Left forelimb (tissue), 1 donor: ENCODE measurements around the gene CEPT1.

ENCODE experiments used
- DNase-seq: peaks from one replicate; pipeline ENCODE4 v3.0.0-alpha.2; 2018; ENCODE audit warnings: low spot score

Gene CEPT1

DNA sequence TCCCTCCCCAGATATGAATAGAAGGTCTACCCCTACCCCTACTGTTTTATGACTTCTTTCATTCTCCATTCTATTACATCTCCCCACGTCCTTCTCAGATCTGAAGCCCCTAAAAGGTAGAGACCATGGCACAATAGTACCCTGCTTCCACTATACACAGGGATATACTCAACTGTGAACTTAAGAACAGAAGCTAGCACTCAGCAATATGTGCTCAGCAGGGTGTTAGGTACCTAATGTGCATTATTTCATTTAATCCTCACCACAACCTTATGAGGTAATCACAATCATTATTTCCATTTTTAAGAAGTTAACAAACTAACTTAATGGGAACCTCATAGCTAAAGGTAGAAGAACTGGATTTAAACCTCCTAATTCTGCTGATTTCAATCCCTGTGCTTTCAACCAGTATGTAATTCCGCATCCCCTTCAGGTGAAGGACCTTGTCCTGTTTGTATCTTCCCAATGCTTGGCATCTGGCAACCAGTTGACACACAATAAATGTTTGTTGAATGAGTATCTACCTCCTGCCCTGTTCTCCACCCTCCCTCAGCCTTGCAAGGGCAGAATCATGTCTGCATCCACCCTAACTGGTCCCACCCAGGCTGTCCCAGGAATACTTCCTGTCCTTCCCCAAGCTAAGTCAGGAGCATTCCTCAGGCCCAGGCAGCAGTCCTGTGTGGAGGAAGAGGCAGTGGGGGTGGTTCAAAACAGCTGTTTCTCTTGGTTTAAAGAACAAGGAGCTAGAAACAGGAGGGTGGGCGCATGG is 53.9 kb downstream of the CEPT1 start:
- DNase-seq = no peak

DNA sequence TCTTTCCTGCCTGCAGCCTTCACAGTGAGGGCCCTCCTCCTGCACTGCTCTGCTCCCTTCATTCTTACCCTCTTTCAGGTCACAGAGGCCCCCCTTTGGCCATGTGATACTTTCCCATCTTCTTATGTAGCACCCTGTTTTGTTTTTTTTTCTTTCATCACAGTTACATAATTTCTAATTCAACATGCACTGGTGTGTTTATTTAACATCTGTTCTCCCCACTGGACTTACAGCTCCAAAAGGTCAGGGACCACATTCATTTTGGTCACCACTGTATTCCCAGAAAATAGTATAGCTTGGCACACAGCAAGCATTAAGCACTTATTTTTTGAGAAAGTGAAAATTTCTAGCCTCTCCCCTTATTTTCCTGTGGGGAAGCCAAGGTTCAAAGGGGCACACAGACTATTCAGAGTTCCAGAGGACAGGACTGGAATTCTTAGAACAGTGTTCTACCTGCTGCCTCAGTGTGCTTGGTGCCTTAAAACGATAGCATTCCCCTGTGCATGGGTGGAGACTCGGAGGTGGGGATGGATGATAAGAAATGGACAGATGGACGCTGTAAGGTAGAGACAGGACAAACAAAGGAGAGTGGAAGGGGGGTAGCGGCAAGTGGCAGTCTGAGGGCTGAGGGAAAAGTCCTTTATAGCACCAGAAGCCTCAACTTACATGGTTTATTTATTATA is 55.1 kb downstream of the CEPT1 start:
- DNase-seq = no peak

- no peak for DNase-seq
Measured at GRCh38 chr1:111196213-111196612, 56.2 kb downstream of the CEPT1 start.

DNA sequence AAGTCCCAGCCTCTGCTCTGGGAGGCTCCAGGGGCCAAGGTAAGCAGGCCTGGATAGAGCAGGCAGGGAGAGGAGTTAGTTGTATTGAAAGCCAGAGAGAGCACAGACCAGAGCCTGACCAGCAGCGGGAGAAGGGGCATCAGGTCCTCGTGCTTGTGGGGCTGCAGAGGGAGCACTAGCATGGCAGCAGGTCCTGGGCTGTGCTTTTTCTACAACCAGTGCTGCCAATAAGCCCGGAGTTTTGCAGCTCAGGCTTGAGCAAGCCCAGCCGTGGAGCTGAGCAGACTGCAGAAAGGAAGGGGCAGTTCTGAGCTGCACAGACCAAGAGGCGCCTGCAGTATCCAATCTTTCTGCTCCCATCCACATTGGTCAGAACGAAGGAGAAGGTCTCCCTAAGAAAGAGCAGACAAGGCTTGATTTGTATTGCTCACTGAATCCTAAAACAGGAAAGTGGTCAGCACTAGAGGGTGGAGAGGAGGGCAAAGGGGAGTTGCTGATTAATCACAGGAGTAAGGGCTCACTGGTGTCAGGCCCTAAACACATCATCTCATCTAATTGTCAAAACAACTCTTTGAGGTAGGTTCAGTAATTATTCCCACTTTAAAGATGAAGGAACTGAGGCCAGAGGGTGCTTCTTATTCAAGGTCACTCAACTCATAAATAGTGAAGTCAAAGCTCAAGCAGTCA is 57.7 kb downstream of the CEPT1 start:
- no peak for DNase-seq

DNA sequence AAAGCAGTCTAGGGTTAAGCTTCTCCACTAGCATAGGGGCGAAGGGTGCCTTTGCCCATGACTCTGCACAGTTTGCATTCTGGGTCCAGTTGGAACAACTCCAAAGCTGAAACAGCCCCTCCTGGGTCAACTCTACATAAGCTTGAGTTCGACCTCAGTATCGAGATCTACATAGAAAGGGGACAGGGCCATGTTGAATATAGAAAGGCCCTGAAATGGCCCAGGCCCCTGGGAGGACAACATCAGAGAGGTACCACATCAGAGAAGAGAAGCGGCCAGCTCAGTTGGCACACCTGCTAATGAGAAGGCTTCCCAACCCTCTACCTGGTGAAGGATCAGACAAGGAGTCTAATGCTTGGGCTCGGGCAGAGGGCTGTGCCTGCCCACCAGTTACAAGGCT is 58.8 kb downstream of the CEPT1 start:
- no peak for DNase-seq

- no peak for DNase-seq
Measured at GRCh38 chr1:111199329-111199728, 59.3 kb downstream of the CEPT1 start.

DNA sequence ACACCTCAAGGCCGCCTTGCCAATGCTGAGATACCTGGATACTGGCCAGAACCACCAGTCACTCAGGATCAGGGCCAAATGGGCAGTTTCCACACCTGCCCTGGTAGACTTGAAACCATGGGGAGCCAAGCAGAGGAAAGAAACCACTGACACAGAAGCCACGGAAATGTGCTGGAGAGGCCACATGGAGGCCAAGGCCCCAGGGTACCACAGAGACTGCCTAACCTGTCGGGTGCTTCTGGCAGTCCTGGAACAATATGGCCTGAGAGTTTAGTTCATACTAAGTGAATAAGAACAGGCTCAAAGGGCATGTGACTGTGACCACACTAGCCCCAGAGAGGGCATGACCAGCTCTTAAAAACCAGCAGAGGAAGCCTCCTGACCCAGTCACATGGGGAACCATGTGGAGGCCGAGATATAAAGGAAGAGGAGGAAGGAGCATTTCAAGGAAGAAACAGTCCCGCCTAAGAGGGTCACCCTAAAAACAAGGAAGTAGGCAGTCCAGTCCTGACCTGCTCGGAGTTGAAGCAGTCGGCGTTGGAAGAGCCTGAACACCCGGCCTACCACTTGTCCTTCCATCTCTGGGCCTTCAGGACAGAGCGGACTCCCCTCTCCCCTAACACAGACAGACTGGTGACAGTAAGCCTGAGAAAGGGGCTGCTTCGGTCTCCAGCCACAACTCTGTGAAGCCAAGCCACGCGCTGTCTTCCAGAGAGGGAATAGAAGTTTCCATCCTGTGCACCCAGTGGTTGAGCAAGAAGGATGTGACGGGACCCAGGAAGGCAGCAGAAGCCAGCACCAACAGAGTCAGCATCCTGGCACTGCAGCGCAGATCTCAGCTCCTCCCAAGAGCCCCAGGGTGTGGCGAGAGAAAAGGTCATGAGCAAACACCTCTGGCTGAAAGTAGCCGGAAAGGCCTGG is 60.1 kb downstream of the CEPT1 start, which contains the start of gene DENND2D:
DENND2D (minus strand) TSS at position 766 of the 921 bp plus-strand sequence; CDS start at position 579, 187 bp downstream.
- DNase-seq = no peak

- DNase-seq = no peak
Measured at GRCh38 chr1:111200802-111201161, 60.8 kb downstream of the CEPT1 start.

DNA sequence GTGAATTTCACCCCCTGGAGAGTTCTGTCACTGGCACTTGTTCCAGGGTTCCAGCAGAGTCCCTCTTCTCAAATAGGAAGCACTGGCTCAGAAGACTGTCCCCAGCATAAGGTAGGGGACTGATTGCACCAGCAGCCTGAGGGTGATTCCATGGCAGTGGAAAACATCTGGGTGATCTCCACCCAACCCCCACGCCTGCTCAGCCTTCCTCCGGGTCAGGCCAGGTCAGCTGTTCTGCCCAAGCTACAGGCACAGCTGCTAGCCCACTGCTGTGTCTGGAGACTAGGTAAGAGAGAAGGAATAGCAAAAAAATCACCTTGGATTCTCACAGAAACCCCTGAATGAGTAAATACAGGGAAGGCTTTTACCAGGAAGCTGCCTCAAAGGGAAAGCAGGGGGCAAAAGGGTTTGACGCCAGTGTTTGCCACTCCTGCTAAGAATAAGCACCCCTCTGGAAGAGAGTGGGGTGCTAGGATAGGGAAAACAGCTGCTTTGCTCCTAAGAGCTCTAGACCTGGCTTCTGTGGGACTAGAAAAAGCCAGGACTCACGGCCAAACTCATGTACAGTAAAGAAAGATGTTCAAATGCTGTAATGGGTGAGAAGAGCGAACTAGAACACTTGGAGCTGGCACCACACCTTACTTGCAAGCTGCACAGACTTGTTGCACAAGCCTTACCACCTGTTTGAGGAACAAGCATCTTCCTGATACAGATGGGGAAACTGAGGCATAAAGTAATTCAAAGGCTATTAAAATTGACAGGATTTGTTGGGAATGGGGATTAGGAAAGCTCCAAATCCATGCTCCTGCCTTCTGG is 61.5 kb downstream of the CEPT1 start:
- no peak for DNase-seq

- DNase-seq = no peak
Measured at GRCh38 chr1:111202366-111202706, 62.3 kb downstream of the CEPT1 start.

- no peak for DNase-seq
Measured at GRCh38 chr1:111202707-111203623, 62.9 kb downstream of the CEPT1 start.

- DNase-seq = no peak
Measured at GRCh38 chr1:111203681-111204200, 63.7 kb downstream of the CEPT1 start.

- DNase-seq = no peak
Measured at GRCh38 chr1:111204201-111204982, 64.4 kb downstream of the CEPT1 start.

DNA sequence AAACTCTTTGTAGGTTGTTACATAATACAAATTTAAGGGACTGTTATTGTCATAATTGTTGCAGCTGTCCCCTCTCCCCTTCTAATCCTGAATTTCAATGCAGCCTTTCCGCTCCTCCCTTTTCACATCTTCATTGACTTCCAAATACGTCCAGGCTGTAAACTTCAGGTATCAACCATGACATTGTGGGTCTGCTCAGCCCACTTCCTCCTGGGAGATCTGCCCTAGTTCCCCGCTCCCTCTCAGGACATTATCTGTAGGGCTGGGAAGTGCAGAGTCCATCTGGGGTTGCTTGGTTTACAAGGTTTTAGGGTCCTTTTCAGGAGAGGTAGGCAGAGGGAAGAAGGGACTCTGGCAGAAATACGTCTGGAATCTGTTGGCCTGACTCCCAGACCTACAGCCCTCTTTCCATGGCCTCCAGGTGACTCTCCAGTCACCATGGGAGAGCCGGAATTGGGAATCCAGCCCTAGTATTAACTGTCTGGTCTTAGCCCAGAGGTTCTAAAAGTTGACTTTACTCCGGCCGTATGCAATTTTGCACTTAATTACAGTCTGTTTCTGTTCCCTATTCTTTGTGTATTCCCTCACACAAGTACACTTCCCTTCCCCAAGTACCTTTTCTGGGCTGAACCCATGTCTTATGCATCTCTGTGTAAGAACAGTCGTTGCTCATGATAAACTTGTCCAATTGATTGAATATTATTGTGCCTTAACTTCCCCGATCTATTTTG is 65.1 kb downstream of the CEPT1 start:
- DNase-seq = no peak

DNA sequence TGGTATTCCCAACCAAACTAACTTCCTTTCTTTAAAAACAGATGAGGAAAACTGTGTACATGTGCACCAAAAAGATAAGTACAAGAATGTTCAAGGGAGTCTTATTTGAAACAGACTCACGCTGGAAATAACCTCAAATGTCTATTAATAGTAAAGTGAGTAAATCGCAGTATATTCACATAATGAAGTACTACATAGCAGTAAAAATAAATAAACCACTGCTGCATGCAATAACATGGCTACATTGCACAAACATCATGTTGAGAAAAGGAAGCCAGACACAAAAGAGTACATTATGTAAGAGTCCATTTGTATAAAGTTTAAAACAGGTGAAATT is 65.7 kb downstream of the CEPT1 start:
- no peak for DNase-seq

- DNase-seq = no peak
Measured at GRCh38 chr1:111208921-111209320, 68.9 kb downstream of the CEPT1 start.

- DNase-seq = no peak
Measured at GRCh38 chr1:111209622-111210021, 69.6 kb downstream of the CEPT1 start.

DNA sequence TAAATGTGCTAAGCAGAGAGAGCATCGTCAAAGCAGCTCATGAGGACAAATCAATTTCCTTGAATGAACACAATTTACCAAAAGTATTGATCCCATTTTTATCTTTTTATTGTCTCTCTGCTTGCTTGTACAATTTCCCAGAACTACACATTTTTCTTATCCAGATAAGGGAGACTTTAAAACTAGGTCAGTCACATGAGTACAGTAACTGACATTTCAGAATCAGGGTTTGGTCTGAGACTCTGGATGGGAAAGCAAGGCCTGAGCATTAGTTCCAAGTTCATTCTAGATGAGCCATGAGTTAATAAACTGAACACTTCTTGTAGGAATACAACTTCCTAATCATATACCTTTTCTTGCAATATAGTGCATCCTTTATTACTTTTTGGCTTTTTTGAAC is 71.9 kb downstream of the CEPT1 start:
- DNase-seq = no peak
